ENCODE results near the gene PEX10.

PEX10 gene

DNA sequence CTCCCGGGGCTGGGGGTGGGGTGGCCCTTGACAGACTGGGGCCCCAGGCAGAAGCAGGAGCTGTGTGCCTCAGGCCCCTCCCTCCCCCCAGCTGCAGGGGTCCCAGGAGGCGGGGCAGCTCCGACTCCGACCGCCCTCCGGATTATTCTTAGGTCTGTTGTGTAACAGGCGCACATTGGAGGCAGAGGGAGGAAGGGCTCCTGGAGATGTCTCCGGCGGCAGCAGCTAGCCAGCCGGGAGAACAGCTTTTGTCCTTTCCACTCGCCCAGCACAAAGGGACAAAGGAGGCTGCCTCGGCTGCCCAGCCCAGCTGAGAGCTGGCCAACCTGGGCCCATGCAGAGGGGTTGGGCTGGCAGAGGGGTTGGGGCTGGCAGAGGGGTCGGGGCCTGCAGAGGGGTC lies 34.0 kb upstream of the PEX10 start:
- Histone ChIP-seq H4K20me1 (ENCODE audit: insufficient read depth, low read length, poor library complexity, severe bottlenecking) (no peaks in the 10 kb centered on the region), H3K79me2 (ENCODE audit: insufficient read depth, low read length) (no peaks in the 10 kb centered on the region), H3K36me3 (ENCODE audit: insufficient read depth, low read length) (no peaks in the 10 kb centered on the region), H3K4me1 (ENCODE audit: insufficient read depth, low read length, poor library complexity, severe bottlenecking) (no peaks in the 10 kb centered on the region), H3K9me3 (ENCODE audit: insufficient read depth, low read depth, low read length) (no peaks in the 10 kb centered on the region), H3K4me3 (ENCODE audit: low read length, poor library complexity, severe bottlenecking) (no peak overlapping the region), H3K9ac (ENCODE audit: low read depth, low read length, poor library complexity, severe bottlenecking) (no peak overlapping the region), H3K27me3 (ENCODE audit: insufficient read depth, low read length, poor library complexity, severe bottlenecking) (no peaks in the 10 kb centered on the region), H3K4me2 (ENCODE audit: low read depth, low read length, poor library complexity, severe bottlenecking) (no peak overlapping the region), H2AFZ (ENCODE audit: low read length) (no peak overlapping the region), H3K9me2 (replicated peaks; ENCODE audit: low read depth, low read length) (no peaks in the 10 kb centered on the region), H3F3A (ENCODE audit: low read depth) (no peaks in the 10 kb centered on the region)
- TF ChIP-seq EZH2phosphoT487 (IDR thresholded peaks at IDR 0.05; ENCODE audit: borderline replicate concordance) (no peak), CTCF (conservative IDR thresholded peaks at IDR 0.05; ENCODE audit: low read length) (no peak)

- Histone ChIP-seq H3F3A (ENCODE audit: low read depth) (no peaks in the 10 kb centered on the region), H3K79me2 (ENCODE audit: insufficient read depth, low read length) (no peaks in the 10 kb centered on the region), H3K4me2 (ENCODE audit: low read depth, low read length, poor library complexity, severe bottlenecking) (no peak overlapping the region), H3K9me2 (replicated peaks; ENCODE audit: low read depth, low read length) (no peaks in the 10 kb centered on the region), H3K4me3 (ENCODE audit: low read length, poor library complexity, severe bottlenecking) (no peak overlapping the region), H3K9me3 (ENCODE audit: insufficient read depth, low read depth, low read length) (no peaks in the 10 kb centered on the region), H3K27me3 (ENCODE audit: insufficient read depth, low read length, poor library complexity, severe bottlenecking) (no peaks in the 10 kb centered on the region), H3K4me1 (ENCODE audit: insufficient read depth, low read length, poor library complexity, severe bottlenecking) (no peaks in the 10 kb centered on the region), H2AFZ (ENCODE audit: low read length) (no peak overlapping the region), H4K20me1 (ENCODE audit: insufficient read depth, low read length, poor library complexity, severe bottlenecking) (no peaks in the 10 kb centered on the region), H3K9ac (ENCODE audit: low read depth, low read length, poor library complexity, severe bottlenecking) (no peak overlapping the region), H3K36me3 (ENCODE audit: insufficient read depth, low read length) (no peaks in the 10 kb centered on the region)
- TF ChIP-seq EZH2phosphoT487 (IDR thresholded peaks at IDR 0.05; ENCODE audit: borderline replicate concordance) = no peak
- no peak for TF ChIP-seq CTCF (conservative IDR thresholded peaks at IDR 0.05; ENCODE audit: low read length)
Observed at GRCh38 chr1:2445823-2446215, 33.5 kb upstream of the PEX10 start.

GRCh38 chr1:2445162-2445822 lies 32.9 kb upstream of the PEX10 start:
- no peaks in the 10 kb centered on the region for H3K9me3 ChIP-seq (ENCODE audit: insufficient read depth, low read depth, low read length)
- no peak overlapping the region for H3K9ac ChIP-seq (ENCODE audit: low read depth, low read length, poor library complexity, severe bottlenecking)
- no peak overlapping the region for H2AFZ ChIP-seq (ENCODE audit: low read length)
- no peaks in the 10 kb centered on the region for H3K4me1 ChIP-seq (ENCODE audit: insufficient read depth, low read length, poor library complexity, severe bottlenecking)
- H4K20me1 ChIP-seq (ENCODE audit: insufficient read depth, low read length, poor library complexity, severe bottlenecking) = no peaks in the 10 kb centered on the region
- H3F3A ChIP-seq (ENCODE audit: low read depth) = no peaks in the 10 kb centered on the region
- TF ChIP-seq EZH2phosphoT487 (IDR thresholded peaks at IDR 0.05; ENCODE audit: borderline replicate concordance) = no peak
- no peak for TF ChIP-seq CTCF (conservative IDR thresholded peaks at IDR 0.05; ENCODE audit: low read length)
- H3K4me2 ChIP-seq (ENCODE audit: low read depth, low read length, poor library complexity, severe bottlenecking) = no peak overlapping the region
- no peaks in the 10 kb centered on the region for H3K27me3 ChIP-seq (ENCODE audit: insufficient read depth, low read length, poor library complexity, severe bottlenecking)
- no peaks in the 10 kb centered on the region for H3K36me3 ChIP-seq (ENCODE audit: insufficient read depth, low read length)
- H3K79me2 ChIP-seq (ENCODE audit: insufficient read depth, low read length) = no peaks in the 10 kb centered on the region
- H3K9me2 ChIP-seq (replicated peaks; ENCODE audit: low read depth, low read length) = no peaks in the 10 kb centered on the region
- no peak overlapping the region for H3K4me3 ChIP-seq (ENCODE audit: low read length, poor library complexity, severe bottlenecking)

Measured in Loucy (cell line).